ENCODE results near the gene MFAP2. TPM values are rescaled to one million over a fixed set of nuclear protein-coding genes. Genes with fewer than 3 reads are reported as not detected.
"Not testable (repeated sequence)": the region's sequence is repeated elsewhere in the genome, so short reads cannot be mapped to it uniquely, and the experiment has no call there.

Gene MFAP2
- total and polyA plus RNA-seq, 3 donors from 2014 or later, result 7.9 to 22.0 (median 18.7) TPM

- TF ChIP-seq CTCF (IDR thresholded peaks at IDR 0.05) (no peak), POLR2A (IDR thresholded peaks at IDR 0.05) (no peak)
- DNase-seq, result no peak
- 90 to 95% methylated on average over 8 of the region's 8 CpGs for WGBS, 2 donors
- H3K9me3 ChIP-seq, result no peaks in the 10 kb centered on the region
- intact Hi-C loops (cut with DNase I; ENCODE audit: low total_unique reads), result loop anchor here (10.0 kb wide), 1 partner anchor 68 kb away; no protein-coding TSS in a partner anchor
- H3K4me1 ChIP-seq, result no peaks in the 10 kb centered on the region
- no peaks in the 10 kb centered on the region for H3K36me3 ChIP-seq (ENCODE audit: low read depth, missing control alignments)
- no peak overlapping the region for H3K4me3 ChIP-seq
- no peak overlapping the region for H3K27ac ChIP-seq
- H3K27me3 ChIP-seq, result no peaks in the 10 kb centered on the region
Measured at GRCh38 chr1:16956775-16957174, 23.6 kb downstream of the MFAP2 start.

- intact Hi-C loops (cut with DNase I; ENCODE audit: low total_unique reads), result loop anchor here (10.0 kb wide), 1 partner anchor 70 kb away; no protein-coding TSS in a partner anchor
- Histone ChIP-seq H3K27me3 (no peaks in the 10 kb centered on the region), H3K9me3 (no peaks in the 10 kb centered on the region), H3K4me1 (no peaks in the 10 kb centered on the region), H3K27ac (no peak overlapping the region), H3K36me3 (ENCODE audit: low read depth, missing control alignments) (no peaks in the 10 kb centered on the region), H3K4me3 (no peak overlapping the region)
- 93 to 97% methylated on average over 22 to 25 of the region's 25 CpGs for WGBS, 2 donors
- no peak for DNase-seq
- TF ChIP-seq POLR2A (IDR thresholded peaks at IDR 0.05), result no peak
- no peak for TF ChIP-seq CTCF (IDR thresholded peaks at IDR 0.05)
Measured at GRCh38 chr1:16955186-16955585, 25.2 kb downstream of the MFAP2 start.

GRCh38 chr1:16954579-16954978 is 25.8 kb downstream of the MFAP2 start:
- Histone ChIP-seq H3K9me3 (no peaks in the 10 kb centered on the region), H3K27me3 (no peaks in the 10 kb centered on the region), H3K4me3 (no peak overlapping the region), H3K27ac (no peak overlapping the region), H3K4me1 (no peaks in the 10 kb centered on the region), H3K36me3 (ENCODE audit: low read depth, missing control alignments) (no peaks in the 10 kb centered on the region)
- DNase-seq, result no peak
- TF ChIP-seq CTCF (IDR thresholded peaks at IDR 0.05), result no peak
- TF ChIP-seq POLR2A (IDR thresholded peaks at IDR 0.05), result no peak
- intact Hi-C loops (cut with DNase I; ENCODE audit: low total_unique reads), result loop anchor here (10.0 kb wide), 1 partner anchor 70 kb away; no protein-coding TSS in a partner anchor
- 96 to 97% methylated on average over 11 to 18 of the region's 18 CpGs for WGBS, 2 donors

GRCh38 chr1:16952376-16952775 is 28.0 kb downstream of the MFAP2 start:
- intact Hi-C loops (cut with DNase I; ENCODE audit: low total_unique reads), result loop anchor here (10.0 kb wide), 1 partner anchor 72 kb away; no protein-coding TSS in a partner anchor
- H3K36me3 ChIP-seq (ENCODE audit: low read depth, missing control alignments); H3K4me1 ChIP-seq; H3K9me3 ChIP-seq; H3K4me3 ChIP-seq; H3K27me3 ChIP-seq; DNase-seq; H3K27ac ChIP-seq: not testable (repeated sequence)
- WGBS, 2 donors, result 89 to 97% methylated on average over 4 of the region's 4 CpGs

GRCh38 chr1:16949026-16949425 is 31.4 kb downstream of the MFAP2 start:
- DNase-seq; H3K27me3 ChIP-seq; H3K4me3 ChIP-seq; H3K4me1 ChIP-seq; H3K27ac ChIP-seq; H3K9me3 ChIP-seq; intact Hi-C loops (cut with DNase I; ENCODE audit: low total_unique reads); H3K36me3 ChIP-seq (ENCODE audit: low read depth, missing control alignments): not testable (repeated sequence)
- 81 to 83% methylated on average over 7 of the region's 7 CpGs for WGBS, 2 donors

GRCh38 chr1:16948282-16948891 is 32.0 kb downstream of the MFAP2 start:
- intact Hi-C loops (cut with DNase I; ENCODE audit: low total_unique reads); H3K27me3 ChIP-seq; DNase-seq; H3K4me3 ChIP-seq; H3K4me1 ChIP-seq; H3K9me3 ChIP-seq; H3K36me3 ChIP-seq (ENCODE audit: low read depth, missing control alignments); H3K27ac ChIP-seq: not testable (repeated sequence)
- WGBS, 2 donors, result 93% methylated on average over 25 to 26 of the region's 26 CpGs
